HG02840 (cell line): Measurements from ENCODE around the gene LPAR2.
A peak's percentile ranks its signal among the peaks of the same experiment; 100 is the strongest.
"Not testable (repeated sequence)": the region's sequence is repeated elsewhere in the genome, so short reads cannot be mapped to it uniquely, and the experiment has no call there.

Experiments used
- ATAC-seq: cut with Tn5 transposase; IDR thresholded peaks from one replicate; pipeline ENCODE4 v1.9.1; 2021; ENCODE audit warnings: mild to moderate bottlenecking, moderate library complexity, moderate number of reproducible peaks; ENCODE audit not compliant: unreplicated experiment, low FRiP score

The LPAR2 gene

DNA sequence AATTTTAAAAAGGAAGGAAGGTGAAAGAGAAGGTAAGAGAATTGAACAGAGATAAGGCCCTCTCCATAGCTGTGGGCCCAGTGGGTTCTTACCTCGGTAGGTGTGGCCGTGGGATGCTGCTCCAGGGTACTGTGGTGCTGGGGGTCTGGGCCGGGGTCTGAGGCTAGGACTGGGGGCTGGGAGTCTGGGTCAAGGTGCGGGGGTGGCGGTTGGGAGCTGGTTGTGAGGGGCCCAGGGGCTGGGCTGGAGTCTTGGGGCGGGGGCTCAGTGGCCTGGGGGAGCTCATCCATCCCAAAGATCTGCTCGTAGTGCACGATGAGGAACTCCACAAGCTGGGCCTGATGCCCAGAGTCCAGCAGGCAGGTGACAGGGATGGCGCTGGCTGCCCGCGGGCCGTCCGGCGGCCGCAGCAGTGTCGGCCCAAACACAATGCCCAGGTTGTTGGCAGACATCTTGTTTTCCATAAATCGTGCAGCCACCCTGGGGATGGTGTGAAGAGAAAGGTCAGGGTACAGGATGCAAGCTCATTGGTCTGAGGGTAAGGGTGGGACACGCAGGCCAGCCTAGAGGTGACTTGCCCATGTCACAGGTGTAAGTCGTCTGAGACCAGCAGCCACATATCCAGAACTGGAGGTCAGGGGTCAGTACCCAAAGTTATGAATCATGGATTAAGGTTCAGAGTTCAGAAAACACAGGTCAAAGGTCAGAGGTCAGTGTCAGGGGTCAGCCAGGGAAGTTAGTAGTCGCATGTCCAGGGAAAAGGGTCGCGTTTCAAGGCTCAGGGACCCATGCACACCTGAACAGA is 5.9 kb upstream of the LPAR2 start:
- no peak for ATAC-seq

DNA sequence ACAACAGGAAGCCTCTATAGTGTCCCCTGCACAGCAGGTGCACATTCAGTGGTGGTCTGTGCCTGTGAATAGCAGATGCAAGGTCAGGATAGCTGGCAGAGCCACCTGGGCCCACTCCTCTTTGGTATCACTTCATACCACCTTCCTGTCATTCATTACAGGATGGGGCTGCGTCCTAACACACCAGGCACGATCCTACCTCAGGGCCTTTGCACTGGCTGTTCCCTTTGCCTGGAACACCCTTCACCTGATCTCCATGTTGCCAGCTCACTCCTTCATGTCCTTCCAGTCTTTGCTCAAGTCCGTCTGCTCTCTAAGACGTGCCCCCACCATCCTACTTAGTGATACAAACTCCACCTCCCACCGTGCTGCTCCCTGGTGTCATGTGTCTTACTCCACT is 4.6 kb upstream of the LPAR2 start:
- ATAC-seq: no peak

DNA sequence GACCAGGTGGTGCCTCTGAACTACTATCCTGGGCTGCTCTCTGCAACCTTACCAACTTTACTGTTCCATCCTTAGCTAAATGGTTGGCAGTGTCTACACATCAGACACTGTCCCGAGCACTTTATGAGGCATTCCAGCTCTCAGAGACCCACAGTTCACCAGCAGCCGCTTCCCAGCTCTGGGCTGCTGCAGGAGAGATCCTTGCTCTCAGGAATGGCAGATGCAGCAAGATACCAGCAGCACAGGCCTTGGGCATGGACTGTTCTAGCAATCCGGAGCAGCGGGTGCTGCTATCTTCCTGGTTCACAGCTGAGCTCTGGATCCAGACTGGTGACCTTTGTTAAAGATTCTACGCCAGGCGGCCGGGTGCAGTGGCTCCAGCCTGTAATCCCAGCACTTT is 3.3 kb upstream of the LPAR2 start:
- ATAC-seq: no peak

DNA sequence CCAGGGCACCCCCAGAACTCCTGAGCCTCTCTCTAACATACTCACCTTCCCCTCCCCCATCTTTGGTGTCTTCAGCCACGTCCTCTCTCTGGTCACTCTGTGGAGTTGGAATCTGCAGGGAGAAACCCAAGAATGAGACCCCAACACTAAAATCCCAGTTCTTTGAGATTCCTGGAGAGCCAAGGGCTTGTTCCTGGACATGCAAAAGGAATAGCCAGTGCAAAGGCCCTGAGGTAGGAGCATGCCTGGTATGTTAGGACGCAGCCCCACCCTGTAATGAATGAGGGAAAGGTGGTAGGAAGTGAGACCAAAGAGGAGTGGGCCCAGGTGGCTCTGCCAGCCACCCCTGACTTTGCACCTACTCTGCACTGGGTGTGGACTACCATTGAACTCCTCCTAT is 2.4 kb upstream of the LPAR2 start:
- no peak for ATAC-seq

DNA sequence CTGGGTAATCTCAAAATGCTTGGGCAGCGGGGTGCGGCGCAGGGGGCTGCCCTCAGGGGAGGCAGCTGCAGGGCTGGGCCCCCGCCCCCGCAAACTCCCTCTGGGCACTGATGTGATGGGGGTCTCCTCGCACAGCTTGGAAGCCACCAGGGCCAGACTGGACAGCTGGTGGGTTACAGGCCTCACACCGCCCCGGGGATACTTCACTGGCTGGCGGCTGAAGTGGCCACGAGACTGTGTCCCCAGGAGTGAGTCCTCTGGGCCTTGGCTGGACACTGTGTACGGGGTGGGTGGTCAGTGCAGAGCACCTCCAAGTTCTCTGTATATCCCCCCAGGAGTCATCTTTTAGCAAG is 2.0 kb upstream of the LPAR2 start:
- no peak for ATAC-seq

DNA sequence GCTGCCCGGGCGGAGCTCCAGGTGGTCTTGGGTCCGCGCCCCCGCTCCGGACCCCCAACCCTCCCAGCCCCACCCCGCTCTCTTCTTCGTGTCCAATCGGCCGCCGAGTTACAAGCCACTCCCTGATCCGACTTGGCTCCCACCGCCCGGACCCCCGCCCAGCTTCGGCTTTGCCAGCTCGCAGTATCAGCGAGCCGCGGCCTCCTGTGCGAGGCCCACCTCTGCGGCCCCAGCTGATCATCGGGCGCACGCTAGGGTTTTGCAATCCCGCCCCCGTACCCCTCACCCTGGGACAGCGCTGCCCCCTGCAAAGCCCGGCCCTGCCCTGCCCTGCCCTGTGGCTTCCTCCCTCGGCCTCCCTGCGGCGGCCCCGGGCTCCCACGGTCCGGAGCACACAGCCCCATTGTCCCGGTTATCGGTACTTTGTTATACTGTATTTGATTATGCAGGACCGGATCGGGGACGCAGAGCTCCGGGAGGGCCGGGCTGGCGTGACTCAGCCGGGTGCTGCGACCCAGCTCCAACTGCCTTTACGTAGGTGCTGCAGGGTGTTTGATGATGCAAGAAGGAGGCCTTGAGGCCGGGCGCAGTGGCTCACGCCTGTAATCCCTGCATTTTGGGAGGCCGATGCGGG is 598 bp upstream of the LPAR2 start:
- no peak for ATAC-seq

DNA sequence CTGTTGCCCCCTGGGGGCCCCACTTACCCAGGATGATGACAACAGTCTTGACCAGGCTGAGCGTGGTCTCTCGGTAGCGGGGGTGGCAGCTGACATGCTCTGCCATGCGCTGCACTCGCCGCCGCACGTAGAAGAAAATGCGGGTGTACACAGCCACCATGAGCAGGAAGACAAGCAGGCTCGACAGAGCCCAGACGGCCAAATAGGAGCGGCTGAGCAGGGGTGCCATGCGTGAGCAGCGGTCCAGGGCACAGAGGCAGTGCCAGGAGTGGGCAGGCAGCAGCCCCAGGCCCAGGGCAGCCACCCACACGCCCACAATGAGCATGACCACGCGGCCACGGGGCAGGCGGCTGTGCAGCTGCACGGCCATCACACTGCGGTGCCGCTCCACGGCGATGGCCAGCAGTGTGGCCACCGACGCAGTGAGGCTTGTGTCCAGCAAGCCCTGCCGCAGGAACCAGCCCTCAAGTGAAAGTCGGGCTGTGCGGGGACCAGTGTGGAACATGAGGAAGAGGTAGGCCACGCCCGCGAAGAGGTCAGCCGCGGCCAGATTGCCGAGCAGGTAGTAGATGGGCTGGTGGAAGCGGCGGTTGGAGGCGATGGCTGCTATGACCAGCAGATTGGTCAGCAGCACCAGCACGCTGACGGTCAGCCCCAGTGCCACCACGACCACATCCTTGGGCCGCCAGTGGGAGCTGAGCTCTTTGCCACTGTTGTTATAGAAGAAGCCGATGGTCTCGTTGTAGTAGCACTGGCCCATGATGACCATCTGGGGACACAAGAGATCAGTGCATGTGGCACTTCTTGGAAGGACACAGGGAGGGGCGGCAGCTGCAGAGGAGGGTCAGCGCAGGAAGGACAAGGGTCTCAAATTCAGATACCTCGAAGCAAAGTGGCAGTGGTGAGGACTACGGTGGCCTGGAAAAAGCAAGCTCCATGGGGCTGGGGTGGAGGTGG is 1.2 kb downstream of the LPAR2 start:
- ATAC-seq: no peak

DNA sequence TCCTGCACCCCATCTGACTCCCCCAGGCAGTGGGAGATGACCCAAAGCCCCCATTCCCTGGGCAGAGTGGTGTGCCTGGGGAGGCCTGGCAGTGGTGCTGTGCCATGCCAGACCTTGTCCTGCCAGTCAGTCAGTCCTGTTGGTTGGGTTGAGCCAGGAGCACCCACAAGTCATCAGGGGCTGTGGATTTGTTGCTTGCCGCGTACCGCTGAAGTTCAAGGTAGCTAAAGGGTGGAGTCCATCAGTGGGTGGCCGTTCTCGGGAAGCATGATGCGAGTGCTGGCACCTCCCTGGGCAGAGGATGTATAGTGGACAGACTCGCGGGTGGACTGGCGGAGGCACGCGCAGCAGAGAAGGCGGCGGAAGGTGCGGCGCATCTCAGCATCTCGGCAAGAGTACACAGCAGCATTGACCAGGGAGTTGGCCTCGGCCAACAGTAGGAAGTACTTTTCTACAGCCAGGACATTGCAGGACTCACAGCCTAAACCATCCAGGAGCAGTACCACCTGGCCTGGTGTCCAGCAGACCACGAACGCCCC is 3.9 kb downstream of the LPAR2 start:
- no peak for ATAC-seq

DNA sequence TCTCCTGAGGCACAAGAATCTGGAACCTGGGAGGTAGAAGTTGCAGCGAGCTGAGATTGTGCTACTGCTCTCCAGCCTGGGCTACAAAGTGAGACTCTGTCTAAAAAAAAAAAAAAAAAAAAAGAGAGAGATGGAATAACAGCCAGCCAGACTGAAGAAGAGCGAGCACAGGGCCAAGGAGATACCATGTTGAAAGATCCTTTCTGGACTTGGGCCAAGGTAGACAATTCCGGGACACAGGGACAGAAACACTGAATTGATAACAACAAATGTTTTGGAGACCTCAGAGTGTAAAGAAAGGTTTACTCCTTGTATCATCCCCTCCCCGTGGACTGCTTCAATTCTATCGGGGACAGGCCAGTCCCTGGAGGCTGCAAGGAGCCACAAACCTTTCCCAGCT is 4.6 kb downstream of the LPAR2 start:
- ATAC-seq: no peak

DNA sequence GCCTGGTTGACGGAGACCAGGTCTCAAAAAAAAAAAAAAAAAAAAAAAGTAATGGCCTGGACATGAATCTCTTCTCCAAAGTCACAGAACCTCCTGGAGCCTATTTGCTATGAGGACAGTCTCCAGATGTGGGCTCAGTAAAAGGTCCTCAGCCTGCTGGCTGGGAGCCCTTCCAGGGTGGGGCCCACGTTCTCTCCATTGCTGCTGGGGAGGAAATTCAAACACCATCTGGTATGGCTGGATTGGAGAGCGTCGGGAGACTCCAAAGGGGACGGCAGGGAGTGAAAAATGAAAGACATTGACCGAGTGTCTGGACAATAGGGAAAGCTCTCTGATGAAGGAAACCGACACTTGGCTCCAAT is 8.2 kb downstream of the LPAR2 start:
- no peak for ATAC-seq

DNA sequence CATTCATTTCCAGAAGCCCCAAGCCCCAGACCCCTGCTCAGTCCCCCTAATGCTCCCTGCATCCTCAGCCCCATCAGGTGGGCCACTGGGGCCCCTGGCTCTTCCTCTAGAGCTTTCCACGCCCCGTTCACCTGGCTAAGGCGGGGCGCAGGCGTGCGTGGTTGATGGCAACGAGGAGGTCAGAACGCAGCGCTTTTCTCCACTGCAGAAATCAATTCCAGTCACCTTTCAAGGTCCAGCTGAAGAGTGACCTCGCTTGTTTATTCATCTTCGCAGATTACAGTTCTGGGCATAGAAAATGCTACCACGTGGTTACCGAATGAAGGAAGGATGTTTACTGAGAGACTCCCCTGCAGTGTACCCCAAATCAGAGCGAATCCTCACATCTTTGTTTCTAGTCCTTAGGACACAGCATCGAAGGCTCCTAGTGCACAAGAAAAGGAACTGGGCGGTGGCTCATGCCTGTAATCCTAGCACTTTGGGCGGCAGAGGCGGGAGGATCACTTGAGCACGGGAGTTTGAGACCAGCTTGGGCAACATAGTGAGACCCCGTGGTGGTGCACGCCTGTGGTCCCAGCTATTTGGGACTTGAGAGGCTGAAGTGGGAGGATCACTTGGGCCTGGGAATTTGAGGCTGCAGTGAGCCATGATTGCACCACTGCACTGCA is 8.7 kb downstream of the LPAR2 start:
- ATAC-seq: no peak

DNA sequence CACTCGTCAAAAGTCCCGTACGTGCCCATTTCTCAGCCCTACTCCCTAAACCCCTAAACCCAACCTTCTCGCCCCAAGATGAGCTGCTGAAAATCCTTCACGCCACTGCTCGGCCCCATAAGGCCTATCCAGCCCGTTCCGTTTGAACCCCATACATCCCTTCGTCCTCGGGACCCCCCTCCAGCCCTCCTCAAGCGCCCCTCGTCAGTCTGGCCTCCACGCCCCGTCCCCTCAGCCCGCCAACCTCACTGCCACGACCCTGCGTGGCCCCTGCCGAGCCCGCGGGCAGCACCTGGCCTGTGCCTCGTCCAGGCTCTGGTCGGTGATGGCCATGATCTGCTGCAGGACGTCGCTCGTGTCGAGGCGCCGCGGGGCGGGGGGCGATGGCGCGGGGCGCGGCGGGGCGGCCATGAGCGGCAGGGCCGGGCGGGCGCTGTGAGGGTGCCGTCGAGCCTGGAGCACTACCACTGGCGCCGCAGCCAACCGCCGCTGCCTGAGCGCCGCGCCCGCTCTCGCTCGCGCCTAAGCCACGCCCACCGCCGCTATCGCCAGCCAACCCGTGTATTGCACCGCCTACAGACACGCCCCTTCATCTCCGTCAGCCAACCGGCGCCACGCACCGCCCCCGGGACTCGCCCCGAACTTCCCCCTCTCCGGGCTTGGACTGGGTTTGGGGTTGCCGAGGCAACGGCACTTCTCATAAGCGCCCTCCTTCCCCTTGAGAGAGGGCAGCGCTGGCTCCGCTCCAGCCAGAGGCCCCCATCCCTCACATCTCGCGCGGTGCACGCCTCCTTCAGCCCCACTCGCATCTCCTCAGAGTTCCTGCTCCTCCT is 9.6 kb downstream of the LPAR2 start, which contains the start of gene PBX4:
Gene PBX4 (minus strand): TSS at position 469 of the 833 bp plus-strand sequence. CDS start 58 bp downstream, at position 411.
- ATAC-seq: peak; percentile 92

DNA sequence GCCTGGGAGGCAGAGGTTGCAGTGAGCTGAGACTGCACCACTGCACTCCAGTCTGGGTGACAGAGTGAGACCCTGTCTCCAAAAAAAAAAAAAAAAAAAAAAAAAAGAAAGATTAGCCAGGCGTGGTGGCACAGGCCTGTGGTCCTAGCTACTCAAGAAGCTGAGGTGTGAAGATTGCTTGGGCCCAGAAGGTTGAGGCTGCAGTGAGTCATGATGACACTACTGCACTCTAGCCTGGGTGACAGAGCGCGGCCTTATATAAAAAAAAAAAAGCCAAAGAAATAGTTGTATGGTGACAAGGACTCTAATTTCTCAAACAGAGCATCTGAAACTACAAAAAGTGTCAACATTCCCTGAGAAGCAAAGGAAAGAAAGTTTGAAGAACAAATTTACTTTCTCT is 12.9 kb downstream of the LPAR2 start:
- ATAC-seq: no peak

DNA sequence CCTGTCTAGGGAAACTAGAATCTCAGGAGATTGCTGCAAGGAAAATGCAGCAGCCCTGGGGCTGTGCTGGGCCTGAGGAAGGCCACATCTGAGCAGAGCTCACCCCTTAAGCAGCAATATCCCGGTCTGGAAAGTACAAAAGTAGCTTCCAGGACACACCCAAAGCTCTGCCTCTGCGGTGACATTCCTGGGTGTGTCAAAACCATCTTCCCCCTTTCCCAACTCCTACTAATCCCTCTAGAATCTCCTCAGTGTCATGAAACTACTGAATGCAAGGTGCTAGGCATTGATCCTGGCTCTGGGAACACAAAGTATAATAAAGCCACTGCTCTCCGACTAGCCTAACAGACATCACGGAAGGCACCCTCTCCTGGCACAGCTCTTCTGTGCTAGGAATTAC is 14.5 kb downstream of the LPAR2 start:
- ATAC-seq: no peak

DNA sequence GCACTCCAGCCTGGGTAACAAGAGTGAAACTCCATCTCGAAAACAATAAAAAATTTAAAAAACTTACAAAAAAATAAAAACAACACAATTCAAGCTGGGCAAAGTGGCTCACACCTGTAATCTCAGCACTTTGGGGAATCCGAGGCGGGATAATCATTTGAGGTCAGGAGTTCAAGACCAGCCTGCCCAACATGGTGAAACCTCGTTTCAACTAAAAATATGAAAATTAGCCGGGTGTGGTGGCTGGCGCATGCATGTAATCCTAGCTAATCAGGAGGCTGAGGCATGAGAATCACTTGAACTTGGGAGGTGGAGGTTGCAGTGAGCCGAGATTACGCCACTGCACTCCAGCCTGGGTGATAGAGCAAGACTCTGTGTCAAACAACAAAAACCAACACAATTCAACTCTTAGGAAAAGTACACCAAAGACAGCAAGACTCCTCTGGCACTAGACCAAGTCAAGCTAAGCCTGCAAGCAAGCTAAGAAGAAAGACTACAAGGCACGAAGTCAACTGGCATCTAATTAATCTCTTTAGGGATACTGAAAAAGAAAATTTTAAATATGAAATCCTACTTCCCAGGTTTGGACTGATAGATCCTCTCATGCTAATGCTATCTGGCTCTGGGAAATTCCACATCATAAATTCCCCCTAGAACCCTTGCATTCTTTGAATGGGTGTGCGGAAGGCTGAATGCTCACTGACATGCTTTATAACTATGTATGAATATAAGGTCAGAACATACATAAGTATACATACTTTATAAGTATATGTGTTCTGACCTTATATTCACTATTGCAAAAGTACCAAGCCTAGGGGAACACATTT is 17.4 kb downstream of the LPAR2 start:
- ATAC-seq: no peak

DNA sequence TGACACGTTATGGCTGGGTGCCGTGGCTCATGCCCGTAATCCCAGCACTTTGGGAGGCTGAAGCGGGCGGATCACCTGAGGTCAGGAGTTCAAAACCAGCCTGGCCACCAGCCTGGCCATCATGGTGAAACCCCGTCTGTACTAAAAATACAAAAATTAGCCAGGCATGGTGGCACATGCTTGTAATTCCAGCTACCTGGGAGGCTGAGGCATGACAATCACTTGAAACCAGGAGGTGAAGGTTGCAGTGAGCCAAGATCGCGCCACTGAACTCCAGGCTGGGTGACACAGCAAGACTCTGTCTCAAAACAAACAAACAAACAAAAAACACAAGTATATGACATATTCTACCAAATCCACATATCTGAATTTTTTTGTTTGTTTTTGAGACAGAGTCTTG is 21.3 kb downstream of the LPAR2 start:
- ATAC-seq: not testable (repeated sequence)

DNA sequence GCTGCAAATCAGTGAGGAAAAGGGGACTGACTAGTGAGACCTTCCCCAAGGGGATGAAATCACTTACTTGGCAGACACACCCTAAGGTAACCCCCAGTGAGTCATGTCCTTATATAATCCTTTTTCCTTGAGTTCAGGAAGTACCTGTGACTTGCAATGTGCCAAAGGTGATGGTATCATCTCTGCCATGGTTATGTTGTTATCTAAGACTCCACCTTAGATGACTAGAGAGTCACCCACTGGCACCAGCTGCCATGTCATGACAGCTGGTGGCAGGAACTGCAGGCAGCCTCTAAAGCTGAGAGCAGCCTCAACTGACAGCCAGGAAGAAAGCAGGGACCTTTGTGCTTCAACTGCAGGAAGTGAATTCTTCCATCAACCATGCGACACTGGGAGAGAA is 22.0 kb downstream of the LPAR2 start:
- ATAC-seq: no peak

DNA sequence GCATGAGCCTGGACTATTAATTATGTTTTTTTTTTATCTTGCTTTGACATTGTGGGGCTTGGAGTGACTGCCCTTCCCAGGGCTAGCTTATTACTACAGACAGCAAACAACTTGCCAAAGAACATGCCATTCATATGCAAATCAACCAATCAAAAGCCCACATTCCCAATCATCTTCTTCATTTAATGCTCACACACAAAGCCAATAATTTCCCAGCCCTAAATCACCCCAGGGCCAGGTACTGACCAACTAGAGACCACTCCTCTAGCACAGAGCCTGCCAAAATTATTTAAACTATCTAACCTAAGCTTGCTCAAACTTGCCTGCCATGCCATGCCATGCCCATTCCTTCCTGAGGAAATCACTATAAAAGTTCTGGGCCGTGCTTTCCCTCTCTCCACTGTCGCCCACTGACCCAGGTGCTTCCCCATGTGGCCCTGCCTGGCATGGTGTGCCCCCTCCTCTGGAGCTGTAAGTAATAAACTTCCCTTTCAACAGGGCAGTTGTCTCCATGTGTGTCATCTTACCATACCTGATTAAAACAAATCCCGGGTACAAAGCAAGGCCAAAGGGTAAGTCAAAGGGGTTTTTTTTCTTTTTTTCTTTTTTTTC is 25.2 kb downstream of the LPAR2 start:
- no peak for ATAC-seq
